H9 (cell line): Measurements from ENCODE around the gene RACGAP1. TPM values are rescaled to one million over a fixed set of nuclear protein-coding genes. Genes with fewer than 3 reads are reported as not detected.

Experiments used
- DNase-seq: peaks from one replicate; pipeline ENCODE4 v3.0.0-alpha.2; 2017
- H2AFZ ChIP-seq: one replicate; pipeline ENCODE4 v1.6.1; 2013; ENCODE audit warnings: mild to moderate bottlenecking, low read length, control low read depth, moderate library complexity
- H2AK5ac ChIP-seq: 2 replicates; pipeline ENCODE4 v1.6.1; 2013; ENCODE audit warnings: low read length, control low read depth, mixed read lengths; ENCODE audit not compliant: insufficient read length
- H2BK120ac ChIP-seq: one replicate; pipeline ENCODE4 v1.6.1; 2013; ENCODE audit warnings: low read depth, mild to moderate bottlenecking, low read length, control low read depth, inconsistent platforms; ENCODE audit not compliant: poor library complexity, severe bottlenecking
- H2BK12ac ChIP-seq: 2 replicates; pipeline ENCODE4 v1.6.1; 2013; ENCODE audit warnings: low read length, control low read depth, mixed read lengths, low read depth; ENCODE audit not compliant: insufficient read length
- H2BK15ac ChIP-seq: 2 replicates; pipeline ENCODE4 v1.6.1; 2013; ENCODE audit warnings: low read depth, low read length, control low read depth
- H2BK20ac ChIP-seq: one replicate; pipeline ENCODE4 v1.6.1; 2013; ENCODE audit warnings: low read depth, mild to moderate bottlenecking, low read length, control low read depth, inconsistent platforms; ENCODE audit not compliant: poor library complexity, severe bottlenecking
- H2BK5ac ChIP-seq: 2 replicates; pipeline ENCODE4 v1.6.1; 2013; ENCODE audit warnings: low read length, control low read depth, mixed read lengths; ENCODE audit not compliant: insufficient read length
- H3K14ac ChIP-seq: 2 replicates; pipeline ENCODE4 v1.6.1; 2013; ENCODE audit warnings: low read length, control low read depth; ENCODE audit not compliant: insufficient read depth
- H3K18ac ChIP-seq: 2 replicates; pipeline ENCODE4 v1.6.1; 2013; ENCODE audit warnings: low read depth, mild to moderate bottlenecking, mixed read lengths, low read length, control low read depth; ENCODE audit not compliant: insufficient read length
- H3K23ac ChIP-seq: 2 replicates; pipeline ENCODE4 v1.6.1; 2013; ENCODE audit warnings: low read length, control low read depth, mixed read lengths, low read depth; ENCODE audit not compliant: insufficient read length
- H3K23me2 ChIP-seq: 2 replicates; pipeline ENCODE4 v1.6.1; 2013; ENCODE audit warnings: low read depth, mild to moderate bottlenecking, mixed read lengths, low read length, control low read depth; ENCODE audit not compliant: insufficient read length, poor library complexity, severe bottlenecking
- H3K27ac ChIP-seq: 2 replicates; pipeline ENCODE4 v1.5.1; 2013; ENCODE audit warnings: low read length, control low read depth, mixed read lengths, low read depth; ENCODE audit not compliant: insufficient read length
- H3K27me3 ChIP-seq: 2 replicates; pipeline ENCODE4 v1.6.1; 2013; ENCODE audit warnings: low read length, control low read depth, inconsistent platforms; ENCODE audit not compliant: insufficient read depth
- H3K4ac ChIP-seq: 2 replicates; pipeline ENCODE4 v1.6.1; 2013; ENCODE audit warnings: low read depth, mild to moderate bottlenecking, control low read depth, inconsistent platforms, low read length, moderate library complexity
- H3K4me1 ChIP-seq: 2 replicates; pipeline ENCODE4 v1.6.1; 2013; ENCODE audit warnings: low read length, control low read depth, inconsistent platforms; ENCODE audit not compliant: insufficient read depth
- H3K4me2 ChIP-seq: 2 replicates; pipeline ENCODE4 v1.6.1; 2013; ENCODE audit warnings: low read length, control low read depth, mixed read lengths; ENCODE audit not compliant: insufficient read length, insufficient read depth
- H3K56ac ChIP-seq: 2 replicates; pipeline ENCODE4 v1.6.1; 2013; ENCODE audit warnings: low read depth, mild to moderate bottlenecking, mixed read lengths, low read length, control low read depth; ENCODE audit not compliant: insufficient read length
- H3K79me1 ChIP-seq: 2 replicates; pipeline ENCODE4 v1.6.1; 2013; ENCODE audit warnings: low read depth, mild to moderate bottlenecking, moderate library complexity, low read length, control low read depth, inconsistent platforms; ENCODE audit not compliant: insufficient read depth, poor library complexity, severe bottlenecking
- H3K79me2 ChIP-seq: 2 replicates; pipeline ENCODE4 v1.6.1; 2013; ENCODE audit warnings: low read length, control low read depth, inconsistent platforms; ENCODE audit not compliant: insufficient read depth
- H3K9ac ChIP-seq: 2 replicates; pipeline ENCODE4 v1.6.1; 2013; ENCODE audit warnings: low read length, control low read depth, mixed read lengths; ENCODE audit not compliant: insufficient read length; ENCODE audit errors: extremely low read depth
- H3K9me3 ChIP-seq: one replicate; pipeline ENCODE4 v1.6.1; 2013; ENCODE audit warnings: low read depth, low read length, inconsistent platforms; ENCODE audit not compliant: control insufficient read depth
- H3T11ph ChIP-seq: one replicate; pipeline ENCODE4 v1.6.1; 2013; ENCODE audit warnings: mild to moderate bottlenecking, low read length, control low read depth, inconsistent platforms
- H4K20me1 ChIP-seq: one replicate; pipeline ENCODE4 v1.6.1; 2013; ENCODE audit not compliant: control insufficient read depth, insufficient read length, insufficient read depth
- H4K5ac ChIP-seq: 2 replicates; pipeline ENCODE4 v1.6.1; 2013; ENCODE audit warnings: low read depth, mild to moderate bottlenecking, mixed read lengths, low read length, control low read depth; ENCODE audit not compliant: insufficient read length
- H4K8ac ChIP-seq: replicated peaks from 2 replicates; pipeline ENCODE4 v1.6.1; 2013; ENCODE audit warnings: low read length, control low read depth, mixed read lengths, low read depth; ENCODE audit not compliant: insufficient read length
- H4K91ac ChIP-seq: 2 replicates; pipeline ENCODE4 v1.6.1; 2013; ENCODE audit warnings: low read depth, mild to moderate bottlenecking, moderate library complexity, mixed read lengths, low read length, control low read depth; ENCODE audit not compliant: insufficient read length
- H3K27ac Mint-ChIP-seq, 3 experiments: 2 replicates in 2 of 3; 3 replicates in 1 of 3; pipeline ENCODE4 v1.8.0; 2020 to 2021; ENCODE audit warnings: mixed read lengths in 3 of 3, mild to moderate bottlenecking in 1 of 3, moderate library complexity in 1 of 3
- H3K27me3 Mint-ChIP-seq: 2 replicates; pipeline ENCODE4 v1.8.0; 2021; ENCODE audit warnings: low read depth, mild to moderate bottlenecking, moderate library complexity, mixed read lengths
- H3K36me3 Mint-ChIP-seq, 3 experiments: 2 replicates in 2 of 3; 3 replicates in 1 of 3; pipeline ENCODE4 v1.8.0; 2020 to 2021; ENCODE audit warnings: low read depth in 3 of 3, mixed read lengths in 3 of 3; ENCODE audit not compliant: insufficient read depth in 1 of 3
- H3K4me1 Mint-ChIP-seq, 2 experiments: 2 replicates each; pipeline ENCODE4 v1.8.0; 2020; ENCODE audit warnings: mixed read lengths in 2 of 2
- H3K4me3 Mint-ChIP-seq, 2 experiments: 2 replicates in 1 of 2; 3 replicates in 1 of 2; pipeline ENCODE4 v1.8.0; 2020 to 2021; ENCODE audit warnings: mild to moderate bottlenecking in 2 of 2, mixed read lengths in 2 of 2, moderate library complexity in 1 of 2
- H3K9me3 Mint-ChIP-seq, 2 experiments: 2 replicates in 1 of 2; 3 replicates in 1 of 2; pipeline ENCODE4 v1.8.0; 2020; ENCODE audit warnings: mild to moderate bottlenecking in 2 of 2, mixed read lengths in 2 of 2, moderate library complexity in 1 of 2
- CTCF ChIP-seq: fragments of 200-600 bp; sonication (generic); conservative IDR thresholded peaks from 3 replicates; pipeline ENCODE4 v1.8.0; 2021; ENCODE audit warnings: antibody characterized with exemption, mild to moderate bottlenecking
- WGBS: extraction: QIAGEN DNeasy Blood & Tissue Kit; methylation state at CpG from one replicate; pipeline ENCODE4 v1.1.7; 2013; ENCODE audit warnings: missing lambda C conversion rate, low lambda C conversion rate, mixed read lengths; ENCODE audit not compliant: insufficient read length; ENCODE audit errors: extremely low coverage; 5-methylcytosine and 5-hydroxymethylcytosine counted together
- total RNA-seq: library from RNA; stranded (reverse); gene quantifications from 2 replicates; pipeline ENCODE4 v1.2.1, GENCODE V29; 2021

RACGAP1 gene
- total RNA-seq, 1 experiment from 2014 or later, result 64.8 TPM

GRCh38 chr12:50057896-50058670, 32.8 kb upstream of the RACGAP1 start:
- no peak overlapping the region for H2BK20ac ChIP-seq
- Mint-ChIP-seq H3K9me3 (peaks cover 0 to 2% of the 10 kb centered on the region in 2 experiments; a peak in 1 of 5 replicates), H3K27ac (no peak overlapping the region), H3K27me3 (peaks cover 95% of the 10 kb centered on the region), H3K4me3 (peak overlapping the region; percentile 52 to 75), H3K4me1 (peaks cover 16 to 20% of the 10 kb centered on the region in 2 experiments), H3K36me3 (no peaks in the 10 kb centered on the region; a peak in 1 of 7 replicates)
- peaks cover 3% of the 10 kb centered on the region for H3K23me2 ChIP-seq
- no peak overlapping the region for H3K4me2 ChIP-seq
- no peak overlapping the region for H3K14ac ChIP-seq
- H4K91ac ChIP-seq, result no peak overlapping the region
- no peak for TF ChIP-seq CTCF
- H2AFZ ChIP-seq, result no peak overlapping the region
- no peak overlapping the region for H3K4ac ChIP-seq
- H3K79me1 ChIP-seq, result no peaks in the 10 kb centered on the region
- H3K9ac ChIP-seq, result no peak overlapping the region
- no peak overlapping the region for H2AK5ac ChIP-seq
- H3T11ph ChIP-seq, result no peak overlapping the region
- H2BK120ac ChIP-seq, result no peak overlapping the region
- H3K27ac ChIP-seq, result no peak overlapping the region
- peaks cover 42% of the 10 kb centered on the region for H3K27me3 ChIP-seq
- H3K56ac ChIP-seq, result no peak overlapping the region
- no peak overlapping the region for H2BK5ac ChIP-seq
- no peak overlapping the region for H2BK15ac ChIP-seq
- H3K9me3 ChIP-seq, result no peaks in the 10 kb centered on the region
- H2BK12ac ChIP-seq, result no peak overlapping the region
- H3K23ac ChIP-seq, result no peak overlapping the region
- peak; percentile 29 for DNase-seq
- H3K18ac ChIP-seq, result no peak overlapping the region
- H4K8ac ChIP-seq, result no peak overlapping the region
- H3K79me2 ChIP-seq, result no peaks in the 10 kb centered on the region
- no peaks in the 10 kb centered on the region for H3K4me1 ChIP-seq
- no peaks in the 10 kb centered on the region for H4K20me1 ChIP-seq
- no CpG with 5 or more reads among the region's 30 CpGs for WGBS
- H4K5ac ChIP-seq, result no peak overlapping the region
